ENCODE measurements around the gene TLR9.

Gene TLR9

GRCh38 chr3:52230889-52231499 is 5.5 kb upstream of the TLR9 start:
- DNase-seq (ENCODE audit: low read depth, low spot score) = no peak
- ChIA-PET POLR2A (interaction anchor here (0.7 kb wide), 1 partner anchor 54 kb away, joined by 3 read pairs; no protein-coding TSS in a partner anchor), CTCF (interaction anchor here (0.7 to 14.4 kb wide), 12 partner anchors 9 to 216 kb away, joined by 3 to 336 read pairs (median 4); partner anchors contain the start of gene TLR9)
- no peak for TF ChIP-seq CTCF (IDR thresholded peaks at IDR 0.05; ENCODE audit: insufficient read depth, low read length, missing control alignments)
- no peak overlapping the region for H3K4me3 ChIP-seq (ENCODE audit: low read depth, low read length)

GRCh38 chr3:52230461-52230860 is 5.0 kb upstream of the TLR9 start:
- no peak overlapping the region for H3K4me3 ChIP-seq (ENCODE audit: low read depth, low read length)
- CTCF ChIA-PET = interaction anchor here (0.7 to 14.4 kb wide), 9 partner anchors 10 to 217 kb away, joined by 3 to 336 read pairs (median 5); partner anchors contain the start of gene TLR9
- POLR2A ChIA-PET = no interaction called here
- DNase-seq (ENCODE audit: low read depth, low spot score) = no peak
- TF ChIP-seq CTCF (IDR thresholded peaks at IDR 0.05; ENCODE audit: insufficient read depth, low read length, missing control alignments) = no peak

GRCh38 chr3:52229656-52230055 is 4.2 kb upstream of the TLR9 start:
- H3K4me3 ChIP-seq (ENCODE audit: low read depth, low read length) = no peak overlapping the region
- CTCF ChIA-PET = interaction anchor here (1.0 to 14.4 kb wide), 3 partner anchors 11 to 109 kb away, joined by 3 to 336 read pairs (median 50); partner anchors contain the start of gene TLR9
- no peak for TF ChIP-seq CTCF (IDR thresholded peaks at IDR 0.05; ENCODE audit: insufficient read depth, low read length, missing control alignments)
- DNase-seq (ENCODE audit: low read depth, low spot score) = no peak
- POLR2A ChIA-PET = no interaction called here

GRCh38 chr3:52228751-52229291 is 3.4 kb upstream of the TLR9 start:
- TF ChIP-seq CTCF (IDR thresholded peaks at IDR 0.05; ENCODE audit: insufficient read depth, low read length, missing control alignments) = no peak
- POLR2A ChIA-PET = no interaction called here
- DNase-seq (ENCODE audit: low read depth, low spot score) = no peak
- CTCF ChIA-PET = interaction anchor here (1.0 to 14.4 kb wide), 3 partner anchors 10 to 110 kb away, joined by 3 to 336 read pairs (median 50); partner anchors contain the start of gene TLR9
- no peak overlapping the region for H3K4me3 ChIP-seq (ENCODE audit: low read depth, low read length)

- POLR2A ChIA-PET = no interaction called here
- no peak overlapping the region for H3K4me3 ChIP-seq (ENCODE audit: low read depth, low read length)
- CTCF ChIA-PET = interaction anchor here (5.1 to 14.4 kb wide), 2 partner anchors 10 to 111 kb away, joined by 50 to 336 read pairs; partner anchors contain the start of gene TLR9
- DNase-seq (ENCODE audit: low read depth, low spot score) = no peak
- TF ChIP-seq CTCF (IDR thresholded peaks at IDR 0.05; ENCODE audit: insufficient read depth, low read length, missing control alignments) = no peak
Observed at GRCh38 chr3:52228266-52228665, 2.8 kb upstream of the TLR9 start.

GRCh38 chr3:52227766-52228165 is 2.3 kb upstream of the TLR9 start:
- no peak for DNase-seq (ENCODE audit: low read depth, low spot score)
- no peak overlapping the region for H3K4me3 ChIP-seq (ENCODE audit: low read depth, low read length)
- CTCF ChIA-PET = interaction anchor here (0.8 to 1.8 kb wide), 4 partner anchors 10 to 111 kb away, joined by 3 to 12 read pairs (median 4); no protein-coding TSS in a partner anchor
- no peak for TF ChIP-seq CTCF (IDR thresholded peaks at IDR 0.05; ENCODE audit: insufficient read depth, low read length, missing control alignments)
- POLR2A ChIA-PET = no interaction called here

All from AG04449 (cell line).